ENCODE measurements around the gene BCO2.

GRCh38 chr11:112222303-112222702 is 47.0 kb downstream of the BCO2 start:
- TF ChIP-seq CTCF (IDR thresholded peaks at IDR 0.05) (no peak), EZH2 (IDR thresholded peaks at IDR 0.05) (no peak)
